Measurements from ENCODE around the gene TRMT13. TPM values are rescaled to one million over a fixed set of nuclear protein-coding genes. Genes with fewer than 3 reads are reported as not detected.

The TRMT13 gene
- total and polyA plus RNA-seq, 2 of the 13 experiments (the other 11 are each of a cell fraction or from before 2014, with no cell fraction given) = 10.0 to 12.4 TPM

- TF ChIP-seq ZNF784 (CRISPR knock-in tag; IDR thresholded peaks at IDR 0.05; ENCODE audit: borderline replicate concordance) = peak; percentile 70; the same call in 1 of the 2 replicates
- peak; percentile 80; the same call in 1 of the 2 replicates for TF ChIP-seq RNF2 (conservative IDR thresholded peaks at IDR 0.05; ENCODE audit: low read depth)
- no peak for TF ChIP-seq EEA1 (CRISPR knock-in tag; IDR thresholded peaks at IDR 0.05; ENCODE audit: borderline replicate concordance)
- no peak for TF ChIP-seq DNMT1 (CRISPR knock-in tag; IDR thresholded peaks at IDR 0.05)
- no peak; the same call in 1 of the 2 replicates for TF ChIP-seq ZNF333 (CRISPR knock-in tag; IDR thresholded peaks at IDR 0.05; ENCODE audit: borderline replicate concordance)
- no peak for TF ChIP-seq ZNF841 (CRISPR knock-in tag; IDR thresholded peaks at IDR 0.05; ENCODE audit: borderline replicate concordance)
- no peak for TF ChIP-seq GRHL1 (CRISPR knock-in tag; conservative IDR thresholded peaks at IDR 0.05)
- TF ChIP-seq ZNF660 (CRISPR knock-in tag; IDR thresholded peaks at IDR 0.05; ENCODE audit: borderline replicate concordance, low read depth) = no peak
- TF ChIP-seq, protein P1, sequence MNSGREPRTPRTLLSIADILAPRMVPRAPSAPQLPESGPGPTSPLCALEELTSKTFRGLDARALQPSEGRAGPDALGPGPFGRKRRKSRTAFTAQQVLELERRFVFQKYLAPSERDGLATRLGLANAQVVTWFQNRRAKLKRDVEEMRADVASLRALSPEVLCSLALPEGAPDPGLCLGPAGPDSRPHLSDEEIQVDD (CRISPR knock-in tag; IDR thresholded peaks at IDR 0.05; ENCODE audit: borderline replicate concordance) = no peak
- no peak for TF ChIP-seq ZFP36 (IDR thresholded peaks at IDR 0.05; ENCODE audit: borderline replicate concordance, low read depth, low read length, partially characterized antibody)
- TF ChIP-seq ZNF253 (CRISPR knock-in tag; IDR thresholded peaks at IDR 0.05; ENCODE audit: borderline replicate concordance) = peak; percentile 63; the same call in 1 of the 2 replicates
- TF ChIP-seq ZNF180 (CRISPR knock-in tag; IDR thresholded peaks at IDR 0.05; ENCODE audit: borderline replicate concordance, low read depth) = no peak
- peak; percentile 28; the same call in 1 of the 2 replicates for TF ChIP-seq ZNF281 (CRISPR knock-in tag; IDR thresholded peaks at IDR 0.05; ENCODE audit: borderline replicate concordance)
- TF ChIP-seq ZNF234 (CRISPR knock-in tag; conservative IDR thresholded peaks at IDR 0.05) = peak; percentile 73; the same call in 1 of the 2 replicates
- TF ChIP-seq IKZF5 (CRISPR knock-in tag; IDR thresholded peaks at IDR 0.05) = peak; percentile 94
- peak; percentile 94 for TF ChIP-seq MAX (IDR thresholded peaks at IDR 0.05)
- TF ChIP-seq, protein P2, sequence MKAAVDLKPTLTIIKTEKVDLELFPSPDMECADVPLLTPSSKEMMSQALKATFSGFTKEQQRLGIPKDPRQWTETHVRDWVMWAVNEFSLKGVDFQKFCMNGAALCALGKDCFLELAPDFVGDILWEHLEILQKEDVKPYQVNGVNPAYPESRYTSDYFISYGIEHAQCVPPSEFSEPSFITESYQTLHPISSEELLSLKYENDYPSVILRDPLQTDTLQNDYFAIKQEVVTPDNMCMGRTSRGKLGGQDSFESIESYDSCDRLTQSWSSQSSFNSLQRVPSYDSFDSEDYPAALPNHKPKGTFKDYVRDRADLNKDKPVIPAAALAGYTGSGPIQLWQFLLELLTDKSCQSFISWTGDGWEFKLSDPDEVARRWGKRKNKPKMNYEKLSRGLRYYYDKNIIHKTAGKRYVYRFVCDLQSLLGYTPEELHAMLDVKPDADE (CRISPR knock-in tag; IDR thresholded peaks at IDR 0.05) = no peak
- TF ChIP-seq PCBP2 (optimal IDR thresholded peaks at IDR 0.05; ENCODE audit: low read depth, low read length, poor library complexity, severe bottlenecking) = no peak
- TF ChIP-seq GTF3A (CRISPR knock-in tag; conservative IDR thresholded peaks at IDR 0.05) = no peak
These were observed at the start of gene TRMT13, which contains the start of gene SASS6 (continued) for GRCh38 chr1:100132566-100133477.

Measured in HepG2 (cell line).